ENCODE results near the gene WNT9B.
A peak's percentile ranks its signal among the peaks of the same experiment; 100 is the strongest.

WNT9B gene, protein sequence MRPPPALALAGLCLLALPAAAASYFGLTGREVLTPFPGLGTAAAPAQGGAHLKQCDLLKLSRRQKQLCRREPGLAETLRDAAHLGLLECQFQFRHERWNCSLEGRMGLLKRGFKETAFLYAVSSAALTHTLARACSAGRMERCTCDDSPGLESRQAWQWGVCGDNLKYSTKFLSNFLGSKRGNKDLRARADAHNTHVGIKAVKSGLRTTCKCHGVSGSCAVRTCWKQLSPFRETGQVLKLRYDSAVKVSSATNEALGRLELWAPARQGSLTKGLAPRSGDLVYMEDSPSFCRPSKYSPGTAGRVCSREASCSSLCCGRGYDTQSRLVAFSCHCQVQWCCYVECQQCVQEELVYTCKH

DNA sequence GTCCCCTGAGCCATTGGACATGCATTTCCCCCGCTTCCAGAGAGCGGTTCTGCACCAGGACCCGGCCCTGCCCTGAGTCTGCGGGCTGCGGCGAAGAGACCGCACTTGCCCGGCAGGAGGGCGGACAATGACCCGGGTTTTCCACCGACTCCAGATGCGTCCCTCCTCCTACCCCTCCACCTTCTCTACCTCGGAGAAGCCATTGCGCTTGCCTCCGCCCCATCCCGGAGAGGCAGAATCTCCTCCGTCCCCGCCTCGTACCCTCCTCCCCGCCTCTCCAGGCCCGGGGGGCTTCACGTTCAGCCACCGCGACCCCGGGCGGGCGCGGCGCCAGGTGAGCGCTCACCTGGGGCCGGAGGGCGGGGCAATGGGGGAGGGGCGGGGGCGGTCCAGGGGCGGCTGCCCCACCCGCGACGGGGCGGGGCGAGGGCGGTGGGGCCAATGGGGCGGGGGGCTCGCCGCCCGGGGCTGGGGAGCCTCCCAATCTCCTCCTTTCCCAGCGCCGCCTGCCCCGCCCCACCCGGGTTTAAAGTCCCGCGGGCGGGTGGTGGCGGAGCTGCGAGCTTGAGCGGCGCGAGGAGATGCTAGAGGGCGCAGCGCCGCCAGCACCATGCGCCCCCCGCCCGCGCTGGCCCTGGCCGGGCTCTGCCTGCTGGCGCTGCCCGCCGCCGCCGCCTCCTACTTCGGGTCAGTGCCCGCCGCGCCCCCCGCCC is at the start of gene WNT9B:
Gene WNT9B (plus strand): TSS at position 555 of the 713 bp plus-strand sequence. CDS start 56 bp downstream, at position 611.
- DNase-seq = no peak

DNA sequence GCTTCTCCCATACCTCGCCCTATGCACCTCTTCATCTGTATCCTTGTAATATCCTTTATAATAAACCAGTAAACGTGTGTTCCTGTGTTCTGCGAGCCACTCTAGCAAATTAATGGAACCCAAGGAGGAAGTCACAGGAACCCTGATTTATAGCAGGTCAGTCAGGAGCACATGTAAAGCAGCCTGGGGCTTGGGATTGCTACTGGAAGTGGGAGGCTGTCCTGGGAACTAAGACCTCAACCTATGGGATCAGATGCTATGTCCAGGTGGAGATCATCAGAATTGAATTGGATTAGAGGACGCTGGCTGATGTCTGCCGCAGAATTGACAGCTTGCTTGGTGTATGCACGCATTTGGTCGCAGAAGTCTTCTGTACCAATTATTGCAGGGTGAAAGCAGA is 48.6 kb upstream of the WNT9B start:
- DNase-seq = no peak

DNA sequence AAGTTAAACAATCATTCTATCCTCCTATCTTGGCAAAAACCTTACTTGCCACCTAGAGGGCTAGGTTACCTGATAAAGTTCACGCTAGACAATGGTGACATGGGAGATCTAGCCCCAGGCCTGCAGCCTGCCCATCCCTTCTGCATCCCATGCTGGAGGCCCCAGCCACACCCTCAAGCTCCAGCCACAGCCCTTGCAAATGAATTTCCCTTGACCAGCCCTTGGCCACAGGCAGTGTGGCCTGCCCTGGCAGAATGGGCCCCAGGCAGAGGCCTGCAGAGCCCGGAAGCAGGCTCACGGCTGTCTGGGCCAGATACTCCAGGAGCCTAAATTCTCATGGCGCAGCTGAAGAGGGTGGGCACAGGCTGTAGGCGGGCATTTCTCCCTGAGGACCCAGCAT is 47.8 kb upstream of the WNT9B start:
- DNase-seq = no peak

DNA sequence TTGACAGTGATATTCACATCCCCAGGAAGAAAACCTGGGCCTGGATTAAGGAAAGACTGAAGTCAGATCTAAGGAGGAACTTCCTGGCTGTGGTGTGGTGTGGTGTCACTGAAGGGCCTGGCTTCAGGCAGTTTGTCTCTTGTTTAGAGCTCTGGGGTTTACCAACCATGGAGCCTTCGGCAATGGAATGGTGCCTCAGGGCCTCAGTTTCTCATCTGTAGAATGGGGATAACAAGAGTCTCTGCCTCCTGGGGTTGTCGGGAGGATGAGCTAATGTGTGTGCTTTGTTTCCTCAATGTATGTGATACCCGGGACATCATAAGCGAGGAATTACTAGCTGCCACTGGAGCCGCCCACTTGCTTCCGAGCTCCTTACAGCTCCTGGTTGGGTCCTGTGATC is 45.6 kb upstream of the WNT9B start:
- DNase-seq = no peak

DNA sequence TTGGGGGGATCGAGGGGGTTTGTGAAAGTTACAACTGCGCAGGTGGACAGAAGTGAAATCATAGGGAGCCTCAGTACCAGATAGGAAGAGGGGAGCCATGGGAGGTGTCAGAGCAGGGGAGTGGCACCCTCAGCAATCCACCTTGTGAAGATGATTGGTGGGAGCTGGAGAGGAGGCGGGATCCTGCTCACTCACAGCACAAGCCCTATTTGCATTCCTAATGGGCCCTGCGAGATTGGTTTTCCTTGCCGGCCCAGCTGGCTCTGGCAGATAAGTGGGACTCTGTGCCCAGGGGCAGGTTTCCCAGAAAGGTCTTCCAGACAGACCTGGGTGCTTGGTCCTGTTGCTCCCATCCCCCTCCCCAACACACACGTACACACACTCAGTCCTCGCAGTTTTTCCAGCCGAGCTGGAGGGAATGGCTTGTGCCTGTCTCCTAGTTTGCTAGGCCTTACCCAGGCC is 42.2 kb upstream of the WNT9B start:
- DNase-seq = no peak

DNA sequence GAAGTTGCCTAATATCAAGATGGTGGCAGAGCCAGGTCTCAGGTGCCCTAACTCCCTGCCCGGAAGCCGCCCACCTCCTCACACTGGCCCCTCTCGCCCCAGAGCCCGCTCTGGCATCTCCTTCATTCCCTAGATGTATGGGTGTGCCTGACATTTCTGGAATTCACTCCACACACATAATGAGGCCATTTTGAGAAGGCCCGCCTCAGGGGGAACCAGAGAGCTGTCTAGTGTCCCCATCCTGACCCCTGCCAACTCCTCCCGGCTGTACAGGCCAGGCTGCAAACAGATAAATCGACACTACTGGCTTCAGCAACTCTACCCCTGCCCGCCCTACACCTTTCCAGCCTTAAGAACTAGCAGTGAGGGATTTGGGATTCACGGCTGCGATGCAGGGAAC is 40.5 kb upstream of the WNT9B start:
- no peak for DNase-seq

DNA sequence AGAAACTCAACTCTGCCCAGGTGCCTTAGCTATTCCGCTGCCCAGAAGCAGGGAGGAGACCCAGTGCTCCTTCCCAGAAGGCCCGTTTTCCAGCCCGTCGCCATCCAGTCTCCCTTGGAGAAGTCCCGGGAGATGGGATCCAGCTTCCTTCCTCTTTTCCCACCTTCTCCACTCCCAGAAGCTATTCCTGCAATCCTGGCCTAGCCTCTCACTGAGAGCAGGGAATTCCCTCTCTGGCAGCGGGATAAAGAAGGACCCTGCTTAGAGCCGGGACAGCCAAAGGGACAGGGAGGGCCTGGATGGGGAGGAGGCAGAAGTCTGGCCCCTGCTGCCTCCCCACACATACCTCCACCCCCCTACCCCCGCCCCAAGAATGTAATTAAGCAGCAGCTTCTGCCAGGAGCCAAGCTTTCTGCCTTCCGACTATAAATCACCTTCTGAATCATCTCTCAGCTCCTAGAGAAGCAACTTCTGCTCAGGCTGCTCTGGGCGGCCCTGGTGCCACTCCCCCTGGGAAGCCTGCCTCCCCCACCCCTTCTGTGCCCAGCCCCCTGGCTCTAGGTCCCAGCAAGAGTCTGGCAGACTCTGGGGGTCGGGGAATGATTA is 39.3 kb upstream of the WNT9B start:
- DNase-seq = no peak

DNA sequence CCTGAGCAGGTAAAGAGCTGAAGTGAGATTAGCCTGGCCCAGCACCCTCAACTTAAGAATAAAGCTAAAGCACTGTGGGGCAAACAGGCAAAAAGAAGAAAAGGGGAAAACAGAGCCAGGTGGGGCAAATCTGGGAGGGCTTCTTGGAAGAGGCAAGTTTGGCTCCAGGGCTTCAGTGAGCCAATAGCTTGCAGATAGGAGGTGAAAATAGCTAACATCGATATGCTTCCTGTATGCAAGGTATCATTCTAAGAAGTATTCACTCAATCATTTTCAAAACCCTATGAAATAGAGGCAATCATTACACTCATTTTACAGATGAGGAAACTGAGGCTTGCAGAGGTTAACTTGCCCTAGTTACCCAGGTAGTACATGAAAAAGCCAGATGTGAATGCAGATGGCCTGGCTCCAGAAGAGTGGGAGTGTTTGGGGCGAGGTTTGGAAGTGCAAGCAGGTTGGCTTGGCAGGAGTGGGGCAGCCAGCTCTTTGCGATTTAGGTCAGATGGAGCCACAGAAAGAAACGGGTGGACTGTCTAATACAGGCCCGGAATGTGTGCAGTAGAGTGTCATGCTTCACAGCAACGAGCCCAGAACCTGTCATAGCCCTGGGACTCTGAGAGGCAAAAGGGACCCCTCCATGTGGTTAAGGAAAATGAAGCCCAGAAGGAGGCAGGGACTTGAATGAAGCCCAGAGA is 38.6 kb upstream of the WNT9B start:
- no peak for DNase-seq

DNA sequence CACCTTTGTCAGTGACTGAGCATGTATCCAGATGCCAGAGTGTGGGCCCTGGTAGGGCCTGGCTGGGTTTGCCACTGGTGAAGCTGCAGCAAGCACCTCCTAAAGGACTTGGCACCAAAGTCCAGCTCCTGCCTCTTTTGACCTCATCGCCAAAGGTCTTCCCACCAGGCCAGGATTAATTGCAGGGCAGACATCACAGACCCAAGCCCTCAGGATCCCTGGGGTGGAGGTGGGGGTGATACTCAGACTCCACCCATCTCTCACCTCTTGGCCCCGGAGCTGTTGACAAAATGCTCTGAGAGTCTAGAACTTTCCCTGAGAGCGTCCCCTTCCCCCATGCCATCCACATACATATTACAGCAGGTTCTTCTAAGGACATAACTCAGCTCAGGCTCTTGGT is 37.5 kb upstream of the WNT9B start:
- DNase-seq = no peak

DNA sequence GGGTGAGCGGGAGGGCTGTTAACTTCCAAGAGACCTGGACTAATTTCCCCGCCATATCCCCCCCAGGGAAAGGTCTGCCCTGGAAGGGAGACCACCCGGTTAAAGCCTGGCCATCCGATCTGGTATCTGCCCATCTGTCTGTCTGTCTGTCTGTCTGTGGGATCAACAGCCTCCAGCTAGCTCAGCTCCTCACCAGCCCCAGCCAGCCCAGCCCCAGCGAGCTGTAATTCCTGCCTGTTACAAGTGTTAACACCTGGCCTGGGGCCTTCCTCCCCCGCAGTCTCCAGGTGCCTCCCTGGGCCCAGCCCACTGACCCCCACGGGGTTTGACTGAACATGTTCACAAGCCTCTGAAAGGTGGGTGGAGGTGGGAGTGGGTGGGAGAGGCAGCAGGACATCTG is 36.9 kb upstream of the WNT9B start:
- no peak for DNase-seq

DNA sequence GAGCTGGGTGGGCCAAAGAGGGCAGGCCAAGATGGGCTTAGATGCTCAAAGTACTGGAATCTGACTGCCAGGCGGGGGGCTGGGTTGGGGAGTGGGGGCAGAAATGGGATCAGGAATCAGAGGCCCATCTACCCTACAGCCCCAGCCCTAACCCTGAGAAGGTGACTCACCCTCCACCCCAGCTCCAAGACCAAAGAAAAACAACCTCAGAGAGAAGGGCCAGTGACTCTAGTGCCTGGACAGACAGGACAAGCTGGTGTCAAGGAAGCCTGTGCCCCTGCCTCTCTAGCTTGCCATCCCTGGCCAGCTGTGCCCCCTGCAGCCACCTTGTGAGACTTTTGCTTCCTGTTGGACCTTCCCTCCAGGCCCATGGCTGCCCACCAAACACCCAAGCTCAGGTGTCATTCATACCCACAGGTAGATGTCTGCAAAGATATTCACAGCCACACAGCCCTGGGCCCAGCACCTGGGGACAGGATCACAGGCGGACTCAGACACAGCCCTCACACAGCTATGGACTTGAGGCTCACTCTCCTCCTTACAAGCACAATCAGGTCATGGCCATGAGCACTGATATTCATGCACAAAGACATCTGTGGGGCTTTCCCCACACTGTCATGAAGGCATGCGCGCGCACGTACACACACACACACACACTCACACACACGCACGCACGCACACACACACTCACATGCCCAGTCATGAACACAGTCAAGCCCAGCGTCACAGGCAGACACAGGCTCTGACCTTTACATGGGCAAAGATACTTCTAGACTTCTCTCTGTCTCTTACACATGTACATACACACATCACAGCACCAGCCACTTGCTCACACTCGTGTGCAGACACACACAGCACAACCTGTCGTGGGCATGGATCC is 35.7 kb upstream of the WNT9B start:
- no peak for DNase-seq

DNA sequence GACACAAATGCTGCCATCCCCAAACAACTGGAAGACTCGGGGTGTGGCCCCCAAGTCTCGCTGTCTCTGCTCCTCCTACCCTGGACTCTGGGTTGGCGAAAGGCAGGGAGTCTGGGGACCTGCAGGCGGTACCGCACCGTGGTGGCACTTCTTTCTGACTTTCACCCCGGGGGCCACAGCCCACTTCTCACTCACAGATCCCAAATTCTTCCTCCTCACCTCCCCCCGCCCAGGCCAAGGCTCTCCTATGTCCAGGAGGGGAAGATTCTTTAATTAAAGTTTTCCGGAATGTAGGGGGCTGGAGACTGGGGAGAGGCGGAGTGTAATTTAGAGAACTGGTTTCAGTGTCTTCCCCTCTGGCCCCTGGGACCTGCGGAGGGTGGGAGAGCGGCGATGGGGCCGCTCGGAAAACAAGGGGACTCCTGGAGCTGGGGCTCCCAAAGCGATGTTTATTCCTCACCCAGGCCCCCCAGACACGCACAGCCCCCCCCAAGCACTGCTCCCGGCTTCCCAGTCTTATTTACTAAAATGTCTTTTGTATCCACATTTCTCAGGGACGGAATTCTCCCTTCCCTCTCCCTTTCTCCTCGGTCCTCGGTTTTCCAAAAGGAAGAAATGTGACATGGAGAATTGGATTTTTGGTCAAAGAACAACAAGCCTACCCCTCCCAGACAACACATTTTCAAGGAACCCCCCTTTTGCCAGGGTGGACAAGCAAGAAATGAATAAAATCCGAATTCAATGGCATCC is 34.1 kb upstream of the WNT9B start:
- DNase-seq = no peak

DNA sequence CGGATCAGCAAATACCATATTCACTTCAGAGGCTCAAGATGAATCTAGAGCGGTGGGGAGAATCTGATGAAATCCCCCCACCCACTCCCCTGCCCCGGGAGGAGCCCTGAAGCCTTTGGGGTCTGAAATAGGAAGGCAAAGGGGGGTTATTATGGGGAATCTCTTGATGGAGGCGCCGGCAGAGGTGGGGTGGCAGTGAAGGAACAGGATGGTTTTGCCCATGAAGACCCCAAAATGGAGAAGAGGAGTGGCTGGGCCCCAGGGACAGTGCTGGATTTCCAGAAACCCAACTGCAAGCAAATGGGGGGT is 33.5 kb upstream of the WNT9B start:
- DNase-seq = no peak

DNA sequence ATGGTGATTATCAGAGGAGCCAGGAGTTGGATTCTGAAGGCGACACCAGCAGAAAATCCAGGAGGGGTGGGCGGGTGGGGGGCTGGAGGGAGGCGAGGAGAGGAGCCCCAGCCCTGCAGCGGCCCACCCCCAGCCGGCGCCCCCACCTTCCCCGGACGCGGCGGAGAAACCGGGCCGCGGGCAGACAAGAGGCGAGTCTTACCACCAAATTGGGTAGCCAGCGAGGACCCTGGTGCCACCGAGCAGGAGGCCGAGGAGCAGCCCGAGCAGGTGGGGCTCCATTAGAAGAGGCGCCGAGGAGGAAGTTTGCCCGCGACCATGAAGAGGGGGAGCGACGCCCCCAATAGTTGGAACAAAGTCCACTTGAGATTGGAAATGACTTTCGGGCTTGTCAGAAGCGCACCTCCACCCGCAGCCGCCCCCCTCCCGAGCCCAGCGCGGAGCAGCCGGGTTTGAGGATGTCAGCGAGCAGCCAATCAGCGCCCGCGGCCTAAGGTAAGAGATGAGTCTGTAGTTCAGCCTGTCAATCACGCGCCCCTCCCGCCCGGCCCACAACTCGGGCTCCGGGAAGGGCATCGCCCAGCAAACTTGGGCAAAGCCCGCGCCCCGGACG is 33.0 kb upstream of the WNT9B start, which contains the start of gene WNT3:
Gene WNT3 (minus strand): TSS at position 377 of the 613 bp plus-strand sequence. CDS start 95 bp downstream, at position 282.
- peak; percentile 80 for DNase-seq

DNA sequence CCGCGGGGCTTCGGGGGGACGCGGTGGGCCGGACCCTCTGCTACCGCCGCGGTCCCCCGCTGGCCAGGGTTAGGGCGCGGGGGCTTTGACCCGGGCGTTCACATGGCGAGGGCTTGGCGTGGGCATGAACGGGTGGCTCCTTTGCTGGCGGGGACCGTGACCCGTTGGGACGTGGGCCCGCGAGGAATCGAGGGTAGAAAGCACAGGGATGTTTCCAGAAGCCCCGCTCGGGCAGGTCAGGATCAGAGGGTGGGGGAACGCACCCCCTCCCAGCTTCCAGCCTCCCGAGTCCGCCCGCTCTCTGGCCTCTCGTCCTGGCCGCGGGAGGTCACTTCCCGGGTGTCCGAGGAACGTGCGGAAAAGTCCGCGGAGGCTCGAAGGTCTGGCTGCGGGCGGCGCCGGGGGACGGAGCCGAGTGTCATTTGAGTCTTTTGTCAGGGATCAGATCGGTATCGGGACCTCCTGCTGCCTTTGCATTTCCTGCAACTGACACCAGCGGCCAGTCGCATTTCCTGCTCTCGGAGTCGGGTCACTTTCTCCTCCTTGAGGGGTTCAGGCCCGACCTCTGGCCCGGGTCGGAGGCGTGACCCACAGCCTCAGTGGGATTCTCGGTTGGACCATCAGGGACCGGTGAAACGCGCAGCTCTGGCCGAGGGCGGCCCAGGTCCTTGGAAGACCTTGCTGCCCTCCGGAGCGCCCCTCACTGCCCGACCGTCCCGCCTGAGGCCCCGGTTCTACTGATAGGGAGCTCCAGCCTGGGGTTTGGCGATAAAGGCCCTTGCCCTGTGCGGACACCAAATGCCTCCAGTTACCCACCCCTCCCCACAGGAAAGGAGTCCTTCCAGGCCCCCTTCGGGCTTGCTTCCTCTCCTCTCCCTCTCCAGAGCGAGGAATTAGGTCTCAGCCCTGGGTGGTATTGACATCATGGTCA is 32.2 kb upstream of the WNT9B start:
- peak; percentile 61 for DNase-seq

DNA sequence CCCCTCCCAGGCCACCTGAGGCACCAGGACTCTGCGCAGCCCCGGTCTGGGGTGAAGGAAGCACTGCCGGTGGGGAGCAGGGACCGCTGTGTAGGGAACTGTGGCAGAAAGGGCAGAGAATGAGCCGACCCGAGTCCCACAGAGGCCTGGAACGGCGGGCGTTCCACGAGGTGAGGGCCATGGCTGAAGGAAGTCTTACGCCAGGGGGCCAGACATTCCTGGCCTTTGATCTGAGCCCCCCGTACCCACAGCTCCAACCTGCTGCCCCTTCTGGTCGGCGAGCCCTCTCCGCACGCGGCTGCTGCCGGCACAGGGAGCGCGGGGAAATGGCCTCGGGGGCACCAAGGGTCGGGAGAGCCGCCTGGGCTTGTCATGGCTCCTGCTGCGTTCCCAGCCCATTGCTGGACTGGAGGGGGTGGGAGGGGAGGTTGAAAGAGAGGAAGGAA is 31.5 kb upstream of the WNT9B start:
- DNase-seq = no peak

DNA sequence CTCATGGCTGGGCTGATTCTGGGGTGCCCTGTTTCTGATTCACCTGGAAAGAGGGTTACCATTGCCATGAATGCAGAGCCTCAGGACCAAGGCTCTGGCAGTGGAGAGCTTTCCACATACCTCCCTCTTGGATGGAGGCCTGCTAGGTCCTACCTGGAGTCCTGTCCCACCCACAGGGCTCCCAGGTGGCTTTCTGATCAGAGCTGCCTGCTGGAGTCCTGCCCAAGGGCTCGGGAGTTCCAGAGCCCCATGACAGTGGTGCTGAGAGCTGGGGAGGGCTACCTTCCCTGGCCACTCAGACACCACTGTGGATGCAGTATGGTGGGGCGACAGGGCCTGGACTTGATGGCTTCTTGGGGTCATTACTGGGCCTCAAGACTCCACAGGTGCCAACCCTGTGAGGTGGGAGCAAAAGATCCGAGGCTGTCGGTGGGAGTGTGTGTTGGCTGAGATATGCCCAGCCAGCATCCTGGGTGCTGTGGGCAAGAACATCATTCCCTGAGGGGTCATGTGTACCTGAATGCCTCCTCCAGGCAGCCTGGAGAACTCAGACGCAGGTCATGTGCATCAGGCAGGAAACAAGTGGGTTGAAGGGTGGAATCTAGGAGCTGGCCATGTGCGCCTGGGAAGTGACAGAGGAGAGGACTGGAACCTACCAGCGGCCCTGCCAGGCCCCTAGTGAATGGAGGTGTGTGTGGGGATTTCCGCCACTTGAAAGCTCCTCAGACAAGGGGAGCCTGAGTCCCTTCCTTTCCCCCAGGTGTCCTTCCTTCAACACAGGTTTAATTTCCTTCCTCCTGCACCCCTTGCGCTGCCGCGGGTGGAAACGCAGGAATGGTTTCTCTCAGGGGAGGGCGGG is 30.6 kb upstream of the WNT9B start:
- no peak for DNase-seq

DNA sequence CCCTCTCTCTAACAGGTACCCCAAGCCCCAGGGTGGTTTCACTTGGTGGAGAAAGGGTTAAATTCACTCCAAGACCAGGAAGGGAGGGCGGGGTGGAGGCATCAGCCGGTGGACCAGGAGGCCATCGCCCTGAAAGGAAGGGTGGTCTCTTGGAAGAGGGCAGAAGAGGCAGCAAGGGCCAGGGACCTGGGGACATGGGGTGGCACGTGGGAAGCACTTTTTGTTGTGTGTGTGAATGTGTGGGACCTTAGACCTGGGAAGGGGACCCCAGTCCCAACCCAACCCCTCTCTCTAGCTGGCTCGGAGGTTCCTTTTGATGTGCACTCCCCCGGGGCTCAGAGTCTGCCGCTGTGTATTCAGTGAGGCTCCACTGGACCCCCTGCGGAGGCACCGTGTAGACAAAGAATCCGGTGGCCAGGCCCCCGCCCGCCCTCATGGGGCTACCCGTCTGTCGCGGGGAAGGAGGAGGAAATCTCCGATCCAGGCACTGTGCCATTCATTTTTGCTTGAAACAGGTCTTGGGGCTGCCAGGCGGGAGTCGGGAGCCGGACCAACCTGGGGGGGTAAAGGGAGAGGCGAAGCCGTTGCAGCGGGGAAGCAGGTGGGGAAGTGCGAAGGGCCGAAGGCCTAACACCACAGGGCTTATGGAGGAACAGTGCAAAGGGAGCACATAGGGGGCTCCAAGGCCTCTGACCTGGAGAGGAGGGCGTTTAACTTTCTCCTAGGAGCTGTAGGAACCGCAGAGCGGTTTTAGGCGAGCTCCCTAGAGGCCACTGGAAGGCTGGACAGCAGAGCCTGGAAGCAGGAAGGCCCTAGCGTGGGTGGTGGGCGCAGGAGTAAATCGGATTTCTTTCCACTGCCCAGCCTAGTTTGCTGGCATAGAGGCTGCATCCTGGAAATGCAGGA is 29.6 kb upstream of the WNT9B start:
- DNase-seq = no peak
